Measurements from ENCODE around the gene PPP1R2B. TPM values are rescaled to one million over a fixed set of nuclear protein-coding genes. Genes with fewer than 3 reads are reported as not detected.

Gene PPP1R2B
- total and polyA plus RNA-seq, 2 donors (not counting 1 experiment from before 2014, with no cell fraction given) = 0.17 TPM; not detected in 1

DNA sequence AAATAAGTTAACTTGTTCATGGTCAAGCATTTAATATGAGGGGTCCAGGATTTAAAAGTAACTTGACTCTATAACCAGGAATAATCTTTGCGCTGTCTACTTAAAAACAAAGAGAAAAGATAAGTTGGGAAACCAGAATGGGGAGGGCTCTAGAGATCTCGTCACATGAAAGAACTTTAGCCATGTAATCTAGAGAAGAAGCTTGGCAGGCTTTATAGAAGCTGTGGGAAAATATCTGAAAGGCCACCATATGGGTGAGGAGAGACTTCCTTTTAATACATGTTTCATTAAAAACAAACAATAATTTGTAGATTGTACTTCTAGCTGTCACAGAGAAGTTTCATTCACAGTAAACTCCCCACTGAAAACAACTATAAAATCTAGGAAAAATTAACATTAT lies 46.7 kb upstream of the PPP1R2B start:
- Histone ChIP-seq H3K4me2 (ENCODE audit: extremely low read depth, insufficient read depth, low read length) (no peak overlapping the region), H4K20me1 (ENCODE audit: control insufficient read depth, extremely low read depth, insufficient read depth, low read length) (no peaks in the 10 kb centered on the region), H3K36me3 (ENCODE audit: control insufficient read depth, insufficient read depth, low read length) (no peaks in the 10 kb centered on the region), H3K4me1 (ENCODE audit: control insufficient read depth, extremely low read depth, insufficient read depth, low read length) (no peaks in the 10 kb centered on the region), H3K27me3 (ENCODE audit: control insufficient read depth, insufficient read depth, low read length) (no peaks in the 10 kb centered on the region), H3K9ac (ENCODE audit: insufficient read depth, low read length) (no peak overlapping the region), H3K79me2 (ENCODE audit: control insufficient read depth, insufficient read depth, low read length) (no peaks in the 10 kb centered on the region), H3K4me3 (replicated peaks in 1 of 4; ENCODE audit: control extremely low read depth in 1 of 4, insufficient read depth in 1 of 4, low read depth in 3 of 4, low read length in 4 of 4) (no peak overlapping the region), H2AFZ (ENCODE audit: low read length) (no peak overlapping the region), H3K27ac (ENCODE audit: insufficient read depth, low read length) (no peak overlapping the region), H3K9me3 (ENCODE audit: control insufficient read depth, insufficient read depth, low read depth, low read length) (no peaks in the 10 kb centered on the region)
- no peak for TF ChIP-seq EZH2 (IDR thresholded peaks at IDR 0.05; ENCODE audit: low read length, missing control alignments)
- TF ChIP-seq, protein P1, sequence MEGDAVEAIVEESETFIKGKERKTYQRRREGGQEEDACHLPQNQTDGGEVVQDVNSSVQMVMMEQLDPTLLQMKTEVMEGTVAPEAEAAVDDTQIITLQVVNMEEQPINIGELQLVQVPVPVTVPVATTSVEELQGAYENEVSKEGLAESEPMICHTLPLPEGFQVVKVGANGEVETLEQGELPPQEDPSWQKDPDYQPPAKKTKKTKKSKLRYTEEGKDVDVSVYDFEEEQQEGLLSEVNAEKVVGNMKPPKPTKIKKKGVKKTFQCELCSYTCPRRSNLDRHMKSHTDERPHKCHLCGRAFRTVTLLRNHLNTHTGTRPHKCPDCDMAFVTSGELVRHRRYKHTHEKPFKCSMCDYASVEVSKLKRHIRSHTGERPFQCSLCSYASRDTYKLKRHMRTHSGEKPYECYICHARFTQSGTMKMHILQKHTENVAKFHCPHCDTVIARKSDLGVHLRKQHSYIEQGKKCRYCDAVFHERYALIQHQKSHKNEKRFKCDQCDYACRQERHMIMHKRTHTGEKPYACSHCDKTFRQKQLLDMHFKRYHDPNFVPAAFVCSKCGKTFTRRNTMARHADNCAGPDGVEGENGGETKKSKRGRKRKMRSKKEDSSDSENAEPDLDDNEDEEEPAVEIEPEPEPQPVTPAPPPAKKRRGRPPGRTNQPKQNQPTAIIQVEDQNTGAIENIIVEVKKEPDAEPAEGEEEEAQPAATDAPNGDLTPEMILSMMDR (conservative IDR thresholded peaks at IDR 0.05 in 1 of 2, IDR thresholded peaks at IDR 0.05 in 1 of 2; ENCODE audit: low read depth in 1 of 2, low read length in 2 of 2) = no peak
- DNase-seq (ENCODE audit: low read depth in 2 of 2) = no peak

DNA sequence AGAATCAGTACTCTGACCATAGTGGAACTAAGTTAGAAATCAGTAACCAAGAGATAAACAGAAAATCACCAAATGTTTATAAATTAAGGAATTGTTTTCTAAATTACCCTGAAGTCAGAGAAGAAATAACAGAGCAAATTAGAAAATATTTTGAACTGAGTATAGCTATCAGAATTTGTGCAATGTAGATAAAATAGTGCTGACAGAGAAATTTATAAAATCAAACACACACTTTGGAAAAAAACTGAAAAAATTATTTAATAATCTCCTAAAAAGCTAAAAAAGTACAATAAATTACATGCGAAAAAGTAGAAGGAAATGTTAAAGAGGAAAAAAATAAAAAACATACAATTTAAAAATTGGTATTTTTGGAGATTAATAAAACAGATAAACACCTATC lies 37.1 kb upstream of the PPP1R2B start:
- TF ChIP-seq, protein P1 (conservative IDR thresholded peaks at IDR 0.05 in 1 of 2, IDR thresholded peaks at IDR 0.05 in 1 of 2; ENCODE audit: low read depth in 1 of 2, low read length in 2 of 2) = no peak
- no peak for TF ChIP-seq EZH2 (IDR thresholded peaks at IDR 0.05; ENCODE audit: low read length, missing control alignments)

DNA sequence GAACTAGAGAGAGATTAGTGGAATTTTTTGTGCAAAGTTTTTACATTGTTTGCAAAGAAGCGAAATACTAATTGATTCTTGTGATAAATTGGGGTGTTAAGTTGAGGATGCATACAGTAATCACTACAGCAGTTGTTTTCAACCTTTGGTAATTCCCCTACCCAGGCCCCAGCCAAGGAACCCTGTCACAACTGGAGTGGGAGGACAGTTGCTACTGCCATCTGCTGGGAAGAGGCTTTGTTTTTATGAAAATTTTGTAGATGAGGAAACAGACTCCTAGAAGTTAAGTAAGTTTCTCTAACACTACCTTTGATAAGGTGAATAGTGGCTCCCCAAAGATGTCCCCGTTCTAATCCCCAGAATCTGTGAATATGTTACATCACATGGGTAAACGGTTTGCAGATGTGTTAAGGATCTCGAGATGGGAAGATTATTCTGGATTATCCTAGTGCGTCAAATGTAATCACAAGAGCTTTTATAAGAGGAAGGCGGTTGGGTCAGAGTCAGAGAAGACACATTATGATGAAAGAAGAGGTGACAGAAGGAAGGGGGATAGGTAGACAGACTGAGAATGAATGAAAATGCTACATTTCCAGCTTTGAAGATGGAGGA lies 34.0 kb upstream of the PPP1R2B start:
- TF ChIP-seq EZH2 (IDR thresholded peaks at IDR 0.05; ENCODE audit: low read length, missing control alignments) = no peak
- TF ChIP-seq, protein P1 (conservative IDR thresholded peaks at IDR 0.05 in 1 of 2, IDR thresholded peaks at IDR 0.05 in 1 of 2; ENCODE audit: low read depth in 1 of 2, low read length in 2 of 2) = peak; percentile 42 to 54
- Histone ChIP-seq H2AFZ (ENCODE audit: low read length) (no peak overlapping the region), H3K4me2 (ENCODE audit: extremely low read depth, insufficient read depth, low read length) (no peak overlapping the region), H3K27me3 (ENCODE audit: control insufficient read depth, insufficient read depth, low read length) (no peaks in the 10 kb centered on the region), H3K9me3 (ENCODE audit: control insufficient read depth, insufficient read depth, low read depth, low read length) (no peaks in the 10 kb centered on the region), H3K79me2 (ENCODE audit: control insufficient read depth, insufficient read depth, low read length) (no peaks in the 10 kb centered on the region), H3K4me3 (replicated peaks in 1 of 4; ENCODE audit: control extremely low read depth in 1 of 4, insufficient read depth in 1 of 4, low read depth in 3 of 4, low read length in 4 of 4) (no peak overlapping the region), H3K36me3 (ENCODE audit: control insufficient read depth, insufficient read depth, low read length) (no peaks in the 10 kb centered on the region), H3K9ac (ENCODE audit: insufficient read depth, low read length) (no peak overlapping the region), H4K20me1 (ENCODE audit: control insufficient read depth, extremely low read depth, insufficient read depth, low read length) (no peaks in the 10 kb centered on the region), H3K27ac (ENCODE audit: insufficient read depth, low read length) (no peak overlapping the region), H3K4me1 (ENCODE audit: control insufficient read depth, extremely low read depth, insufficient read depth, low read length) (no peaks in the 10 kb centered on the region)
- DNase-seq (ENCODE audit: low read depth in 2 of 2) = peak; percentile 5 to 20

More for the DNA sequence above, 37.1 kb upstream of the PPP1R2B start:
- no peak overlapping the region for H3K4me3 ChIP-seq (replicated peaks in 1 of 4; ENCODE audit: control extremely low read depth in 1 of 4, insufficient read depth in 1 of 4, low read depth in 3 of 4, low read length in 4 of 4)
- no peaks in the 10 kb centered on the region for H3K4me1 ChIP-seq (ENCODE audit: control insufficient read depth, extremely low read depth, insufficient read depth, low read length)
- H3K79me2 ChIP-seq (ENCODE audit: control insufficient read depth, insufficient read depth, low read length) = no peaks in the 10 kb centered on the region
- H3K27me3 ChIP-seq (ENCODE audit: control insufficient read depth, insufficient read depth, low read length) = no peaks in the 10 kb centered on the region
- H2AFZ ChIP-seq (ENCODE audit: low read length) = no peak overlapping the region
- no peak overlapping the region for H3K4me2 ChIP-seq (ENCODE audit: extremely low read depth, insufficient read depth, low read length)
- no peak overlapping the region for H3K9ac ChIP-seq (ENCODE audit: insufficient read depth, low read length)
- no peak for DNase-seq (ENCODE audit: low read depth in 2 of 2)
- no peaks in the 10 kb centered on the region for H4K20me1 ChIP-seq (ENCODE audit: control insufficient read depth, extremely low read depth, insufficient read depth, low read length)
- no peak overlapping the region for H3K27ac ChIP-seq (ENCODE audit: insufficient read depth, low read length)
- H3K36me3 ChIP-seq (ENCODE audit: control insufficient read depth, insufficient read depth, low read length) = no peaks in the 10 kb centered on the region
- H3K9me3 ChIP-seq (ENCODE audit: control insufficient read depth, insufficient read depth, low read depth, low read length) = no peaks in the 10 kb centered on the region
